HFF-Myc (cell line): ENCODE data around the gene SCYL3.

Experiments used
- DNase-seq: peaks from one replicate; pipeline ENCODE4 v3.0.0-alpha.2; 2011; ENCODE audit warnings: low read depth; ENCODE audit errors: extremely low read depth
- H3K4me3 ChIP-seq: replicated peaks from 2 replicates; pipeline ENCODE4 v1.5.1; 2011; ENCODE audit warnings: low read depth, mild to moderate bottlenecking, control low read depth, low read length
- CTCF ChIP-seq: IDR thresholded peaks from 2 replicates; pipeline ENCODE4 v1.5.1; 2012; ENCODE audit warnings: mild to moderate bottlenecking, low read depth, low read length, control low read depth; ENCODE audit errors: missing control alignments

The SCYL3 gene

GRCh38 chr1:169915150-169915549, 21.5 kb upstream of the SCYL3 start:
- no peak for DNase-seq
- no peak overlapping the region for H3K4me3 ChIP-seq
- no peak for TF ChIP-seq CTCF

- no peak for DNase-seq
- no peak for TF ChIP-seq CTCF
Measured at GRCh38 chr1:169914531-169914930, 20.8 kb upstream of the SCYL3 start.

GRCh38 chr1:169909499-169909898, 15.8 kb upstream of the SCYL3 start:
- no peak for TF ChIP-seq CTCF
- H3K4me3 ChIP-seq: no peak overlapping the region
- DNase-seq: no peak

More at GRCh38 chr1:169914531-169914930, 20.8 kb upstream of the SCYL3 start:
- no peak overlapping the region for H3K4me3 ChIP-seq

- TF ChIP-seq CTCF: no peak
- no peak overlapping the region for H3K4me3 ChIP-seq
- DNase-seq: peak; percentile 32
Measured at GRCh38 chr1:169906938-169907337, 13.2 kb upstream of the SCYL3 start.

GRCh38 chr1:169904834-169905233, 11.1 kb upstream of the SCYL3 start:
- TF ChIP-seq CTCF: no peak
- DNase-seq: no peak
- no peak overlapping the region for H3K4me3 ChIP-seq

GRCh38 chr1:169902751-169903150, 9.1 kb upstream of the SCYL3 start:
- no peak for TF ChIP-seq CTCF
- H3K4me3 ChIP-seq: no peak overlapping the region
- no peak for DNase-seq

GRCh38 chr1:169901115-169901514, 7.4 kb upstream of the SCYL3 start:
- TF ChIP-seq CTCF: no peak
- no peak for DNase-seq
- H3K4me3 ChIP-seq: no peak overlapping the region
